DND-41 (cell line): ENCODE results near the gene FBP2.

Source experiments
- ATAC-seq: fragments of 200-7000 bp; cut with Tn5 transposase; 3 replicates; pipeline ENCODE4 v1.9.1; 2021; ENCODE audit warnings: low read depth; ENCODE audit not compliant: insufficient read depth
- DNase-seq: peaks from one replicate; pipeline ENCODE4 v3.0.0-alpha.2; 2020
- H2AFZ ChIP-seq: 2 replicates; pipeline ENCODE4 v1.6.0; 2012; ENCODE audit warnings: low read depth, low read length
- H3K27ac ChIP-seq: 2 replicates; pipeline ENCODE4 v1.5.1; 2012; ENCODE audit warnings: low read length, inconsistent platforms
- H3K27me3 ChIP-seq: fragments of 200-600 bp; sonication (generic); 2 replicates; pipeline ENCODE4 v1.6.0; 2012; ENCODE audit warnings: low read length, mild to moderate bottlenecking, inconsistent platforms; ENCODE audit not compliant: insufficient read depth, poor library complexity
- H3K36me3 ChIP-seq: 2 replicates; pipeline ENCODE4 v1.5.1; 2012; ENCODE audit warnings: low read length, inconsistent platforms; ENCODE audit not compliant: insufficient read depth
- H3K4me1 ChIP-seq: 2 replicates; pipeline ENCODE4 v1.5.1; 2012; ENCODE audit warnings: mild to moderate bottlenecking, low read length; ENCODE audit not compliant: insufficient read depth
- H3K4me2 ChIP-seq: 2 replicates; pipeline ENCODE4 v1.6.0; 2012; ENCODE audit warnings: mild to moderate bottlenecking, moderate library complexity, low read length, inconsistent platforms; ENCODE audit not compliant: insufficient read depth
- H3K4me3 ChIP-seq, 2 experiments: fragments of 200-600 bp in 1 of 2; shearing (Covaris generic) in 1 of 2; 2 replicates each; pipeline ENCODE4 v1.5.1; 2012 to 2016; ENCODE audit warnings: inconsistent platforms in 2 of 2, low read length in 2 of 2, mild to moderate bottlenecking in 2 of 2, low read depth in 1 of 2, moderate library complexity in 1 of 2
- H3K79me2 ChIP-seq: 2 replicates; pipeline ENCODE4 v1.6.0; 2012; ENCODE audit warnings: low read length, inconsistent platforms; ENCODE audit not compliant: insufficient read depth
- H3K9ac ChIP-seq: 2 replicates; pipeline ENCODE4 v1.6.0; 2012; ENCODE audit warnings: low read depth, mild to moderate bottlenecking, inconsistent platforms, low read length, moderate library complexity
- H3K9me3 ChIP-seq: 2 replicates; pipeline ENCODE4 v1.5.1; 2012; ENCODE audit warnings: low read length, moderate library complexity, mild to moderate bottlenecking, inconsistent platforms; ENCODE audit not compliant: insufficient read depth, severe bottlenecking
- H4K20me1 ChIP-seq: 2 replicates; pipeline ENCODE4 v1.6.0; 2012; ENCODE audit warnings: low read length; ENCODE audit not compliant: insufficient read depth
- EZH2 ChIP-seq: IDR thresholded peaks from 3 replicates; pipeline ENCODE4 v1.6.1; 2012; ENCODE audit warnings: borderline replicate concordance, low read depth, mild to moderate bottlenecking, moderate library complexity, low read length, inconsistent platforms; ENCODE audit not compliant: severe bottlenecking
- TF ChIP-seq, protein P1 (sequence below): IDR thresholded peaks from 2 replicates; pipeline ENCODE4 v1.5.1; 2012; ENCODE audit warnings: borderline replicate concordance, low read length, moderate library complexity, mild to moderate bottlenecking; ENCODE audit not compliant: poor library complexity, severe bottlenecking; ENCODE audit errors: extremely low read depth

Gene FBP2

DNA sequence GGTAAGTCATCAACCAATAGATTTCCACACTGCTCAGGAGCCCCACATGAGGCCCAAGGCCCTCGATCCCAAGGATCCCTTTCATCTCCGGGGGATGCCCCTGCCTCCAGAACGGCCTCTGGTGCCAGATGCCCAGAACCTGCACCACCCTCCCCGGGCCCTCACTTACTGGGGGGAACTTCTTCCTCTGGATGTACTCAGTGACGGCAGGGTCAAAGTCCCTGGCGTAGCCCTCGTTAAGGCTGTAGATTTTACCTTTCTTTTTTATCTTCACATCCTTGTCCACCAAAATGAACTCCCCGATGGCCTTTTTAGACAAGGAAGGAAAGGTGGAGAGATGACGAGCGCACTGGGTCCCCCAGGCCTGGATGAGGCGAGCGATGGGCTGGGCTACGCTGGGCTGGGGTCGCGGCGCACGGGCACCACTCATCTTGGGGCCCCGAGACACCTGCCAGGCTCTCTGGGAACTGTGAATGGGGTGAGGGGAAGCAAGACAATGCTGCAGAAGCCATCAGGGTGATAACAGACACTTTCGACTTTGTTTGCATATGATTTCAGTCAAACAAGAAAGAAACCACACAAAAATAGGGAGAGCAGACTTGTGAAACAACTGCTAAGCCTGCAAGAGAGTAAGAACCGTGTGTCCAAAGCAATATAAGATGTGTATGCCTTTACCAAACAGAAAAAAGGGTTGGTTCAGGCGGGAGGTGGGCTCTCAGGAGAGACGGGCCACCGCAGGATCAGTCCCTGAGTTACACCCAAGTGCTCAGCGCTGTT is 13.2 kb upstream of the FBP2 start:
- no peak overlapping the region for H3K4me3 ChIP-seq
- no peaks in the 10 kb centered on the region for H3K36me3 ChIP-seq
- DNase-seq (no peak), ATAC-seq (no peak)
- no peak overlapping the region for H3K27ac ChIP-seq
- H3K9ac ChIP-seq: no peak overlapping the region
- H3K27me3 ChIP-seq: peaks cover 11% of the 10 kb centered on the region
- no peaks in the 10 kb centered on the region for H4K20me1 ChIP-seq
- H3K79me2 ChIP-seq: no peaks in the 10 kb centered on the region
- no peaks in the 10 kb centered on the region for H3K9me3 ChIP-seq
- no peak overlapping the region for H3K4me2 ChIP-seq
- no peak overlapping the region for H2AFZ ChIP-seq
- TF ChIP-seq, protein P1, sequence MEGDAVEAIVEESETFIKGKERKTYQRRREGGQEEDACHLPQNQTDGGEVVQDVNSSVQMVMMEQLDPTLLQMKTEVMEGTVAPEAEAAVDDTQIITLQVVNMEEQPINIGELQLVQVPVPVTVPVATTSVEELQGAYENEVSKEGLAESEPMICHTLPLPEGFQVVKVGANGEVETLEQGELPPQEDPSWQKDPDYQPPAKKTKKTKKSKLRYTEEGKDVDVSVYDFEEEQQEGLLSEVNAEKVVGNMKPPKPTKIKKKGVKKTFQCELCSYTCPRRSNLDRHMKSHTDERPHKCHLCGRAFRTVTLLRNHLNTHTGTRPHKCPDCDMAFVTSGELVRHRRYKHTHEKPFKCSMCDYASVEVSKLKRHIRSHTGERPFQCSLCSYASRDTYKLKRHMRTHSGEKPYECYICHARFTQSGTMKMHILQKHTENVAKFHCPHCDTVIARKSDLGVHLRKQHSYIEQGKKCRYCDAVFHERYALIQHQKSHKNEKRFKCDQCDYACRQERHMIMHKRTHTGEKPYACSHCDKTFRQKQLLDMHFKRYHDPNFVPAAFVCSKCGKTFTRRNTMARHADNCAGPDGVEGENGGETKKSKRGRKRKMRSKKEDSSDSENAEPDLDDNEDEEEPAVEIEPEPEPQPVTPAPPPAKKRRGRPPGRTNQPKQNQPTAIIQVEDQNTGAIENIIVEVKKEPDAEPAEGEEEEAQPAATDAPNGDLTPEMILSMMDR: no peak
- H3K4me1 ChIP-seq: no peaks in the 10 kb centered on the region; the same call in 1 of the 2 replicates

- no peak overlapping the region for H3K4me3 ChIP-seq
- no peaks in the 10 kb centered on the region for H3K79me2 ChIP-seq
- DNase-seq (peak; percentile 60), ATAC-seq (peak; percentile 82)
- no peak overlapping the region for H3K4me2 ChIP-seq
- H2AFZ ChIP-seq: no peak overlapping the region
- H3K9ac ChIP-seq: no peak overlapping the region
- no peaks in the 10 kb centered on the region; the same call in 1 of the 2 replicates for H3K4me1 ChIP-seq
- TF ChIP-seq EZH2: no peak
- TF ChIP-seq, protein P1: peak; percentile 76
- peaks cover 11% of the 10 kb centered on the region for H3K27me3 ChIP-seq
- H3K36me3 ChIP-seq: no peaks in the 10 kb centered on the region
- no peaks in the 10 kb centered on the region for H3K9me3 ChIP-seq
- no peak overlapping the region for H3K27ac ChIP-seq
- no peaks in the 10 kb centered on the region for H4K20me1 ChIP-seq
Measured at GRCh38 chr9:94603259-94604160, 9.9 kb upstream of the FBP2 start.

DNA sequence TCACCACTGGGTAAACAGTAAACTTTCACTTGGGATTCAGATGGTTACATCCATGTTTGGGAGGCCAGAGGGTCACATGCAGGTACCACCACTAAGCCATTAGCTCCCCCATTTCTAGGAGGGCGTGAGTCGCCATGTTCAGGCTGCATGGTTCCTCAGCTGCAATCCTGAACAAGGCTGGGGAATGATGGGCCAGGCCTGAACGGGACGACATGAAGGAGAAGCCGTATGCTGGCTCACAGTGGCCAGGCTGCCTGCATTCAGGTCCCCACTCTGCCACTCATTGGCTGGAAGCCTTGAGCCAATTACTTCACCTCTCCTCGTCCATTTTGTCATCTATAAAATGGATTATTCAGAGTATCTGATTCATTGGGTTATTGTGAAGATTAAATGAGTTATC is 9.0 kb upstream of the FBP2 start:
- Histone ChIP-seq H3K79me2 (no peaks in the 10 kb centered on the region), H3K27me3 (peaks cover 6% of the 10 kb centered on the region), H3K4me1 (no peaks in the 10 kb centered on the region; the same call in 1 of the 2 replicates), H2AFZ (no peak overlapping the region), H3K4me3 (no peak overlapping the region), H3K36me3 (no peaks in the 10 kb centered on the region), H3K9me3 (no peaks in the 10 kb centered on the region), H3K9ac (no peak overlapping the region), H4K20me1 (no peaks in the 10 kb centered on the region), H3K27ac (no peak overlapping the region), H3K4me2 (no peak overlapping the region)
- DNase-seq: no peak
- no peak for TF ChIP-seq EZH2
- TF ChIP-seq, protein P1: no peak
- ATAC-seq: no peak
